Keratinocyte (primary cell): Measurements from ENCODE around the gene CASP4. TPM values are rescaled to one million over a fixed set of nuclear protein-coding genes. Genes with fewer than 3 reads are reported as not detected.

ENCODE experiments used
- DNase-seq: peaks from one replicate; pipeline ENCODE4 v3.0.0-alpha.2; 2011; ENCODE audit warnings: low read depth, missing footprints, low spot score
- FAIRE-seq: peaks from 2 replicates; lab custom pipeline; 2011; peaks lifted over from hg19 to GRCh38; lab: Jason Lieb, UNC
- H2AFZ ChIP-seq: 2 replicates; pipeline ENCODE4 v1.6.0; 2012; ENCODE audit warnings: low read length, control low read depth, inconsistent platforms; ENCODE audit not compliant: control insufficient read depth
- H3K27ac ChIP-seq: 2 replicates; pipeline ENCODE4 v1.5.1; 2011; ENCODE audit warnings: low read length; ENCODE audit not compliant: control insufficient read depth, insufficient read depth
- H3K27me3 ChIP-seq: 3 replicates; pipeline ENCODE4 v1.6.0; 2011; ENCODE audit warnings: low read length; ENCODE audit not compliant: control insufficient read depth, insufficient read depth; ENCODE audit errors: extremely low read depth
- H3K36me3 ChIP-seq, 2 experiments: 2 replicates in 1 of 2; 3 replicates in 1 of 2; pipeline ENCODE4 v1.5.1; 2011; ENCODE audit warnings: low read length in 2 of 2, mild to moderate bottlenecking in 1 of 2; ENCODE audit not compliant: control insufficient read depth in 2 of 2, insufficient read depth in 2 of 2; ENCODE audit errors: extremely low read depth in 1 of 2
- H3K4me1 ChIP-seq: 3 replicates; pipeline ENCODE4 v1.5.1; 2011; ENCODE audit warnings: low read length; ENCODE audit not compliant: control insufficient read depth, insufficient read depth; ENCODE audit errors: extremely low read depth
- H3K4me2 ChIP-seq: 3 replicates; pipeline ENCODE4 v1.6.0; 2011; ENCODE audit warnings: low read depth, low read length; ENCODE audit not compliant: control insufficient read depth, insufficient read depth; ENCODE audit errors: extremely low read depth
- H3K4me3 ChIP-seq, 3 experiments: fragments of 200-600 bp in 1 of 3; sonication (generic) in 1 of 3; 2 replicates in 2 of 3; 3 replicates in 1 of 3; pipeline ENCODE4 v1.5.1; 2011 to 2016; ENCODE audit warnings: low read length in 3 of 3, mild to moderate bottlenecking in 3 of 3, control low read depth in 2 of 3, inconsistent platforms in 1 of 3, low read depth in 1 of 3, mixed read lengths in 1 of 3, mixed run types in 1 of 3, moderate library complexity in 1 of 3; ENCODE audit not compliant: control insufficient read depth in 2 of 3, insufficient read depth in 2 of 3; ENCODE audit errors: extremely low read depth in 1 of 3
- H3K79me2 ChIP-seq: 2 replicates; pipeline ENCODE4 v1.6.0; 2012; ENCODE audit warnings: low read length; ENCODE audit not compliant: control insufficient read depth, insufficient read depth
- H3K9ac ChIP-seq: 3 replicates; pipeline ENCODE4 v1.6.0; 2011; ENCODE audit warnings: low read length; ENCODE audit not compliant: control insufficient read depth, insufficient read depth; ENCODE audit errors: extremely low read depth
- H3K9me1 ChIP-seq: 3 replicates; pipeline ENCODE4 v1.6.0; 2011; ENCODE audit warnings: low read length; ENCODE audit not compliant: control insufficient read depth, insufficient read depth; ENCODE audit errors: extremely low read depth
- H3K9me3 ChIP-seq: 2 replicates; pipeline ENCODE4 v1.5.1; 2012; ENCODE audit warnings: low read depth, low read length; ENCODE audit not compliant: control insufficient read depth
- H4K20me1 ChIP-seq: 3 replicates; pipeline ENCODE4 v1.6.0; 2011; ENCODE audit warnings: low read length; ENCODE audit not compliant: control insufficient read depth, insufficient read depth; ENCODE audit errors: extremely low read depth
- EZH2 ChIP-seq: IDR thresholded peaks from one replicate; pipeline ENCODE4 v1.6.1; 2012; ENCODE audit warnings: inconsistent platforms, mild to moderate bottlenecking, low read length, moderate library complexity
- dilution Hi-C: fragments of 300-500 bp; cut with MboI; formaldehyde crosslinking; loops from one replicate; pipeline ENCODE4 v1.7.0; 2020; ENCODE audit warnings: low sequenced_read_pairs; ENCODE audit not compliant: extremely low pct_ligation_motif_present
- polyA plus RNA-seq, 5 experiments: library from polyadenylated mRNA; depleted of rRNA in 3 of 5; stranded (reverse) in 3 of 5; stranded (forward) in 1 of 5; unstranded in 1 of 5; fragments of >200 nt; gene quantifications; 1 replicate in 1 of 5; 2 replicates in 3 of 5; 3 replicates in 1 of 5; pipeline versions ENCODE4 v1.2.1 to v1.2.3, GENCODE V29; 2011 to 2012; ENCODE audit warnings: missing spikeins in 2 of 5, low read depth in 1 of 5, low replicate concordance in 1 of 5
- TF ChIP-seq, protein P1 (sequence below), 3 experiments: IDR thresholded peaks in 1 of 3; conservative IDR thresholded peaks in 1 of 3; optimal IDR thresholded peaks in 1 of 3; 2 replicates in 2 of 3; 3 replicates in 1 of 3; pipeline versions ENCODE3 to v1.5.1; 2011; ENCODE audit warnings: low read length in 3 of 3, mild to moderate bottlenecking in 3 of 3, moderate library complexity in 2 of 3, control low read depth in 1 of 3, inconsistent platforms in 1 of 3; ENCODE audit not compliant: insufficient read depth in 2 of 3; ENCODE audit errors: extremely low read depth in 1 of 3

CASP4 gene
- polyA plus RNA-seq, 1 donor (not counting 4 experiments of a cell fraction or from before 2014, with no cell fraction given) = 127 TPM

DNA sequence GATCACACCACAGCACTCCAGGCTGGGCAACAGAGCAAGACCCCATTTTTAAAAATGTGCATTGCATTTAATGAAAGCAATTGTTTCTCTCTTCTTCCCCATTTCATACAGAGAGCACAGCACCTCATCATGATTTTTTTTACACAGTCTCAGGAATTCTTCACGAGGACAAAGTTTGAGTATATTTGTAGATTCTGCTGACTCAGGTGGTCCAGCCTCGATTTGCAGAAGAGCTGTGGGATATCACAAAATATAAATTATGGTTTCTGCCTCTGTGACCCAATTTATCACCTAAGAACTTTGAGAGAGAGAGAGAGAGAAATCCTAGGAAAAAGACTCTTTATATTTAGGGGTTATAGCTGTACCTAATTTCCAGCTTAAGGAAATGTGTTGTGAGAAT is 34.8 kb upstream of the CASP4 start:
- Histone ChIP-seq H3K27ac (no peak overlapping the region), H3K4me3 (no peak overlapping the region), H3K9ac (no peak overlapping the region), H3K9me3 (no peaks in the 10 kb centered on the region), H3K4me2 (no peak overlapping the region), H3K4me1 (no peaks in the 10 kb centered on the region), H3K9me1 (no peaks in the 10 kb centered on the region), H2AFZ (no peak overlapping the region), H3K27me3 (no peaks in the 10 kb centered on the region), H3K36me3 (no peaks in the 10 kb centered on the region), H4K20me1 (no peaks in the 10 kb centered on the region), H3K79me2 (no peaks in the 10 kb centered on the region)
- DNase-seq = no peak
- TF ChIP-seq, protein P1, sequence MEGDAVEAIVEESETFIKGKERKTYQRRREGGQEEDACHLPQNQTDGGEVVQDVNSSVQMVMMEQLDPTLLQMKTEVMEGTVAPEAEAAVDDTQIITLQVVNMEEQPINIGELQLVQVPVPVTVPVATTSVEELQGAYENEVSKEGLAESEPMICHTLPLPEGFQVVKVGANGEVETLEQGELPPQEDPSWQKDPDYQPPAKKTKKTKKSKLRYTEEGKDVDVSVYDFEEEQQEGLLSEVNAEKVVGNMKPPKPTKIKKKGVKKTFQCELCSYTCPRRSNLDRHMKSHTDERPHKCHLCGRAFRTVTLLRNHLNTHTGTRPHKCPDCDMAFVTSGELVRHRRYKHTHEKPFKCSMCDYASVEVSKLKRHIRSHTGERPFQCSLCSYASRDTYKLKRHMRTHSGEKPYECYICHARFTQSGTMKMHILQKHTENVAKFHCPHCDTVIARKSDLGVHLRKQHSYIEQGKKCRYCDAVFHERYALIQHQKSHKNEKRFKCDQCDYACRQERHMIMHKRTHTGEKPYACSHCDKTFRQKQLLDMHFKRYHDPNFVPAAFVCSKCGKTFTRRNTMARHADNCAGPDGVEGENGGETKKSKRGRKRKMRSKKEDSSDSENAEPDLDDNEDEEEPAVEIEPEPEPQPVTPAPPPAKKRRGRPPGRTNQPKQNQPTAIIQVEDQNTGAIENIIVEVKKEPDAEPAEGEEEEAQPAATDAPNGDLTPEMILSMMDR (optimal IDR thresholded peaks at IDR 0.05 in 1 of 3, IDR thresholded peaks at IDR 0.05 in 1 of 3, conservative IDR thresholded peaks at IDR 0.05 in 1 of 3; ENCODE audit: extremely low read depth in 1 of 3, insufficient read depth in 2 of 3, low read length in 3 of 3) = no peak
- TF ChIP-seq EZH2 = no peak
- FAIRE-seq = no peak
- dilution Hi-C loops = no loop called here

DNA sequence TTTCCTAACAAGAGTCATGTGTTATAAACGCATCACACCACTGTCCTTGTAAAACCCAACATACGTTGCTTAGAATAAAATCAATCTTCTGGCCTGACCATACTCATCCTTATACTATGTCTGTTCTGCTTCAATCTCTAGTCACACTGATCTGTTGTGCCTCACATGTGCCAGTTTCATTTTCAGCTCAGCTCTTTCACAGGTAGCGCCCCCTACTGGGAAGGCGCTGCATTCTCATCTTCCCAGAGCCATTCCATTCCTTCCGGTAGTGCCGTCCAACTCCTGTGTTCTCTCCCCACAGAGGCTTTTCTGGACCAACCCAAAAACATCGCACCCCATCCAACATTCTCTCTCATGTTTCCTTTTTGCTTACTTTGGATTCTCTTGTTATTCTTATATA is 32.4 kb upstream of the CASP4 start:
- Histone ChIP-seq H3K4me3 (no peak overlapping the region), H3K4me1 (no peaks in the 10 kb centered on the region), H3K36me3 (no peaks in the 10 kb centered on the region), H3K79me2 (no peaks in the 10 kb centered on the region), H3K9me1 (no peaks in the 10 kb centered on the region), H3K27me3 (no peaks in the 10 kb centered on the region), H3K9ac (no peak overlapping the region), H2AFZ (no peak overlapping the region), H3K9me3 (no peaks in the 10 kb centered on the region), H4K20me1 (no peaks in the 10 kb centered on the region), H3K4me2 (no peak overlapping the region), H3K27ac (no peak overlapping the region)
- dilution Hi-C loops = no loop called here
- no peak for DNase-seq
- no peak for FAIRE-seq
- no peak for TF ChIP-seq EZH2
- TF ChIP-seq, protein P1 (optimal IDR thresholded peaks at IDR 0.05 in 1 of 3, IDR thresholded peaks at IDR 0.05 in 1 of 3, conservative IDR thresholded peaks at IDR 0.05 in 1 of 3; ENCODE audit: extremely low read depth in 1 of 3, insufficient read depth in 2 of 3, low read length in 3 of 3) = peak; percentile 56 to 66 (median 59)
